T-helper 9 cell (primary cell): ENCODE measurements around the gene SEPHS1.
"Not testable (repeated sequence)": the region's sequence is repeated elsewhere in the genome, so short reads cannot be mapped to it uniquely, and the experiment has no call there.

Experiments
- DNase-seq: peaks from one replicate; pipeline ENCODE4 v3.0.0-alpha.2; 2020

Gene SEPHS1

DNA sequence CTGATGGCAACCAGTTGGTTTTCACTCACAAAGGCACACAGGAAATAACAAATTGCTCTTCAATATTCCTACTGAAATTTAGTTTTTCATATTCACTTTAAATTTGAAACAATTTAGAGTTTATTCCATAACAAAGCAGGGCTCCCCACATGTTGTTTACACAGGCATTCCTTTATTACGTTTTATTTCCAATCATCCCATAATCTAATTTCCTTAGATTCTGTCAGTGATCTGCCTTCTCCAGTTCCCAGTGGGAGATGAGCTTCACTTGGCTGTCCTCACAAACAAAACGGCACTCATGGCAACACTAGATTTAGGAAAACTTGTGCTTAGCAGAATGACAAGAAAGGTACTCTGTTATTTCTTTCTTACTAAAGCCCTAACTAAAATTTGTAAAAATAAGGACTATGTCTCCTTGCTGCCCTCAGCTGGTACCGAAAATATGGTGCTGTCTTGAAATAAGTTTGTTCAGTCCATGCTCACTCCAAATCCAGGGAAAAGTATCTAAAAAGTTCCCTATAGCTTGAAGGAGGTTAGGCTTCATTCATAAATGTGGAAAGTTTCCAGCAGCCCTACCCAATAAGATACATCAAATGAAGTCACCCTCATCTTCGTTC lies 71.2 kb downstream of the SEPHS1 start:
- no peak for DNase-seq

GRCh38 chr10:13276146-13276545 lies 71.9 kb downstream of the SEPHS1 start:
- DNase-seq = not testable (repeated sequence)

- no peak for DNase-seq
Observed at GRCh38 chr10:13272164-13272571, 75.9 kb downstream of the SEPHS1 start.

GRCh38 chr10:13271552-13272163 lies 76.4 kb downstream of the SEPHS1 start:
- DNase-seq = peak; percentile 40

DNA sequence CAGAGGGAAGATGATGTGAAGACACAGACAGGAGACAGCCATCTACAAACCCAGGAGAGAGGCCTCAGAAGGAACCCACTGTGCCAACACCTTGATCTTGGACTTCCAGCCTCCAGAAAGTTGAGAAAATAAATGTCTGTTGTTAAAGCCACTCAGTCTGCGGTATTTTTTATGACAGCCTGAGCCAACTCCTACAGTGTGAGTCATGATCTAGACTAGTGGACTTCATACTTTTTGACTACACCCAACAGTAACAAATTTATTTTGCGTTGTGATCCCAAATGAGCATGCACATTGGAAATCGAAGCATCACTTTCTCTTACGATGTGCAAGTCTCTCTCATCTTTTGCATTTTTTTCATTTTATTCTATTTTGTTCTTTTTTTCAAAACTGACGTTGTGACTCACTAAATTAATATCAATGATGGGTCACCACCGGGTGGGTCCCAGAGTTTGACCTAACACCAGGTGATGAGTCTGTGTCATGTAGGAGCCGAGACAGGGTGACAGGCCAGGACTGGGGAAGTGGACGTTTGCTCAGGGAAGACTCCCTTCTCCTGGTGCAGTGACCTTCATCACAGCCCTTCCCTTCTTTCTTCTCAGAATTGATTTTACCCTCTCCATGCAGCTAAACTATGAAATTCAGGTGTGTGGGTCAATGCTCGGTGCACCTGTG lies 77.1 kb downstream of the SEPHS1 start:
- no peak for DNase-seq

GRCh38 chr10:13268841-13269240 lies 79.3 kb downstream of the SEPHS1 start:
- DNase-seq = no peak

DNA sequence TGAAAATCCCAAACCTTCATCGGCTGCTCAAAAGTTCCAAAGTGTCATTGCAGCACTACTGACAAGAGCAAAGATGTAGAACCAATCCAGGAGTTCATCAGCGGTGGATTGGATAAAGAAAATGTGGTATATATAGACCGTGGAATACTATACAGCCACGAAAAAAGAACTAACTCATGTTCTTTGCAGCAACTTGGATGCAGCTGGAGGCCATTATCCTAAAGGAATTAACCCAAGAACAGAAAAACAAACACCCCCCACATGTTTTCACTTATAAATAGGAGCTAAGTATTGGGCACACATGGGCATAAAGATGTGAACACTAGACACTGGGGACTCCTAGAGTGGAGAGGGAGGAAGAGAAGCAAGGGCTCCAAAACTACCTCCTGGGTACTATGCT lies 79.8 kb downstream of the SEPHS1 start:
- no peak for DNase-seq
